ENCODE results near the gene PTPRN2. TPM values are rescaled to one million over a fixed set of nuclear protein-coding genes. Genes with fewer than 3 reads are reported as not detected.

Gene PTPRN2
- total RNA-seq, 1 donor from 2014 or later = 32.2 TPM

- peaks cover 9% of the 10 kb centered on the region for H3K36me3 Mint-ChIP-seq (ENCODE audit: low read depth)
- DNase-seq (ENCODE audit: low read depth, low spot score) = peak; percentile 65
- no peak for TF ChIP-seq CTCF (conservative IDR thresholded peaks at IDR 0.05)
- peak overlapping the region; percentile 76 for H3K4me3 Mint-ChIP-seq
- peaks cover 3% of the 10 kb centered on the region for H3K9me3 Mint-ChIP-seq
- H3K4me1 Mint-ChIP-seq = peaks cover 21% of the 10 kb centered on the region
- H3K27ac Mint-ChIP-seq (ENCODE audit: unreplicated experiment) = no peak overlapping the region
- peaks cover 41% of the 10 kb centered on the region for H3K27me3 Mint-ChIP-seq (ENCODE audit: low read depth)
Measured at GRCh38 chr7:157693071-157693520, 894.5 kb downstream of the PTPRN2 start.

GRCh38 chr7:157692460-157693011, 895.1 kb downstream of the PTPRN2 start:
- Mint-ChIP-seq H3K27ac (ENCODE audit: unreplicated experiment) (peak overlapping the region; percentile 91), H3K4me3 (peak overlapping the region; percentile 91), H3K27me3 (ENCODE audit: low read depth) (peaks cover 47% of the 10 kb centered on the region), H3K4me1 (peaks cover 27% of the 10 kb centered on the region), H3K36me3 (ENCODE audit: low read depth) (peaks cover 13% of the 10 kb centered on the region), H3K9me3 (peaks cover 3% of the 10 kb centered on the region)
- DNase-seq (ENCODE audit: low read depth, low spot score) = no peak
- TF ChIP-seq CTCF (conservative IDR thresholded peaks at IDR 0.05) = no peak

GRCh38 chr7:157691586-157692459, 895.8 kb downstream of the PTPRN2 start:
- Mint-ChIP-seq H3K4me3 (peak overlapping the region; percentile 91), H3K27me3 (ENCODE audit: low read depth) (peaks cover 54% of the 10 kb centered on the region), H3K4me1 (peaks cover 34% of the 10 kb centered on the region), H3K9me3 (peaks cover 3% of the 10 kb centered on the region), H3K36me3 (ENCODE audit: low read depth) (peaks cover 16% of the 10 kb centered on the region), H3K27ac (ENCODE audit: unreplicated experiment) (peak overlapping the region; percentile 91)
- peak; percentile 63 for DNase-seq (ENCODE audit: low read depth, low spot score)
- no peak for TF ChIP-seq CTCF (conservative IDR thresholded peaks at IDR 0.05)

GRCh38 chr7:157690833-157691585, 896.6 kb downstream of the PTPRN2 start:
- peaks cover 16% of the 10 kb centered on the region for H3K36me3 Mint-ChIP-seq (ENCODE audit: low read depth)
- H3K4me3 Mint-ChIP-seq = peak overlapping the region; percentile 89
- H3K27me3 Mint-ChIP-seq (ENCODE audit: low read depth) = peaks cover 62% of the 10 kb centered on the region
- no peak for TF ChIP-seq CTCF (conservative IDR thresholded peaks at IDR 0.05)
- peaks cover 3% of the 10 kb centered on the region for H3K9me3 Mint-ChIP-seq
- peaks cover 42% of the 10 kb centered on the region for H3K4me1 Mint-ChIP-seq
- peak overlapping the region; percentile 85 for H3K27ac Mint-ChIP-seq (ENCODE audit: unreplicated experiment)
- peak; percentile 63 for DNase-seq (ENCODE audit: low read depth, low spot score)

- peaks cover 43% of the 10 kb centered on the region for H3K4me1 Mint-ChIP-seq
- H3K36me3 Mint-ChIP-seq (ENCODE audit: low read depth) = peaks cover 13% of the 10 kb centered on the region
- TF ChIP-seq CTCF (conservative IDR thresholded peaks at IDR 0.05) = no peak
- H3K27me3 Mint-ChIP-seq (ENCODE audit: low read depth) = peaks cover 66% of the 10 kb centered on the region
- peak overlapping the region; percentile 98 for H3K4me3 Mint-ChIP-seq
- H3K27ac Mint-ChIP-seq (ENCODE audit: unreplicated experiment) = peak overlapping the region; percentile 87
- peak; percentile 40 for DNase-seq (ENCODE audit: low read depth, low spot score)
- no peaks in the 10 kb centered on the region for H3K9me3 Mint-ChIP-seq
Measured at GRCh38 chr7:157690058-157690832, 897.4 kb downstream of the PTPRN2 start.
